SH-SY5Y (cell line): Measurements from ENCODE around the gene HLCS.

Source experiments
- GATA2 ChIP-seq: IDR thresholded peaks from 2 replicates; pipeline ENCODE4 v1.6.1; 2011; ENCODE audit warnings: mild to moderate bottlenecking, low read depth, low read length
- GATA3 ChIP-seq: IDR thresholded peaks from 2 replicates; pipeline ENCODE4 v1.6.1; 2011; ENCODE audit warnings: low read depth, mild to moderate bottlenecking, low read length, moderate library complexity

Gene HLCS

DNA sequence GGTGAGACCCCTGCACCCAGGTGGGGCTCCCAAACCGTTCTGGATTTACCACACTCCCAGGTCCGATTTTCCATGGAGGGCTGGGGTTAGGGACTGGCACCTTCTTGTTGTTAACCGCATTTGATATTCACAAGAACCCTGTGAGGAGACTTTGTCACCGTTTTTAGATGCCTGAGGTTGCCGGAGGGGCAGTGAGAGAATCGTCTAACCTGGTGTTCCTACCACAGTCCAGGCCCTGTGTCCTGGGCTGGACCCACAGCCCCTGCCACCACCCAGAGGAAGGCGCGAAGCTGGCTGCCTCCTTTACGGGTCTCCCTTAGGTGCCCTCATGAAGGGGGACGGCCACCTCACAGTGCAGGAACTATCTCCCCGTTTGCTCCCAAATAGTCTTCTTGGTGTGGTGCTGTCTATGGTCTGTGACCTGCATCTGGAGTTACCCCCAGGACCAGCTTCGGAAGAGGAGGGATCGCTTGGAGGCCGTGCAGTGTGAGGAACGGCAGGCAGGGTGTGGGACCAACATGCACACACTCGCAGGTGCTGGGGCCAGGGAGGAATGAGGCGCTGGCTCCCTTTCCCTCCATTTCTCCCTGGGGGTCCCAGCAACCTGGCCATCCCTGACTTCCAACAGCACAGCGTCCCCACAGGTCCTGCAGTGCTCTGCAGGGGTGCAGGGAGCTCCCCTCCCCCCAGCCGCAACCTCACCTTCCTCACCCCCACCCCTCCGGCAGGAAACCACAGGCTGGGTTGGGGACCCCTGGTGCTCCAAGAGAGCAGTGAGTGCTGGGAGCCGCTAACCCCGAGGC, 260.6 kb downstream of the HLCS start:
- TF ChIP-seq GATA2, result no peak

DNA sequence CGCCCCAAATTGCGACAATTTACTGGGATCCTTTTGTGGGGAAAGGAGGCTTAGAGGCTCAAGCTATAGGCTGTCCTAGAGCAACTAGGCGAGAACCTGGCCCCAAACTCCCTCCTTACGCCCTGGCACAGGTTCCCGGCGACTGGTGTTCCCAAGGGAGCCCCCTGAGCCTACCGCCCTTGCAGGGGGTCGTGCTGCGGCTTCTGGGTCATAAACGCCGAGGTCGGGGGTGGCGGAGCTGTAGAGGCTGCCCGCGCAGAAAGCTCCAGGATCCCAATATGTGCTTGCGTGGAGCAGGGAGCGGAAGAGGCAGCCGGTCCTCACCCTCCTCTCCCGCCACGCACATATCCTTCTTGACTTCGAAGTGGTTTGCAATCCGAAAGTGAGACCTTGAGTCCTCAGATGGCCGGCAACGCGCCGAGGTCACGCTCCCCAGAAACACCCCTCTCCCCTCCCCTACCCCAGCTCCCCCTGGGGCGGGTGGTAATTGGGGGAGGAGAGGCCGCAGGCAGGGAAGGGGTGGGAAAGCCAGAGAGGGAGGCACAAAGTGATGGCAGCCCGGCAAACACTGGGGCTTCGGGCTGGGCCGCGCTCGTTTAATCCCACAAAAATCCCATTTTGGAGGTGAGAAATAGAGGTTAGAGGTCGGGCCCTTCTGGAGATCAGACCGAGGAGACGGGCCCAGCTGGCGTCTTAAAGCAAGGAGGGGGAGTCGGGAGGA, 261.4 kb downstream of the HLCS start:
- TF ChIP-seq GATA3 (no peak), GATA2 (no peak)

DNA sequence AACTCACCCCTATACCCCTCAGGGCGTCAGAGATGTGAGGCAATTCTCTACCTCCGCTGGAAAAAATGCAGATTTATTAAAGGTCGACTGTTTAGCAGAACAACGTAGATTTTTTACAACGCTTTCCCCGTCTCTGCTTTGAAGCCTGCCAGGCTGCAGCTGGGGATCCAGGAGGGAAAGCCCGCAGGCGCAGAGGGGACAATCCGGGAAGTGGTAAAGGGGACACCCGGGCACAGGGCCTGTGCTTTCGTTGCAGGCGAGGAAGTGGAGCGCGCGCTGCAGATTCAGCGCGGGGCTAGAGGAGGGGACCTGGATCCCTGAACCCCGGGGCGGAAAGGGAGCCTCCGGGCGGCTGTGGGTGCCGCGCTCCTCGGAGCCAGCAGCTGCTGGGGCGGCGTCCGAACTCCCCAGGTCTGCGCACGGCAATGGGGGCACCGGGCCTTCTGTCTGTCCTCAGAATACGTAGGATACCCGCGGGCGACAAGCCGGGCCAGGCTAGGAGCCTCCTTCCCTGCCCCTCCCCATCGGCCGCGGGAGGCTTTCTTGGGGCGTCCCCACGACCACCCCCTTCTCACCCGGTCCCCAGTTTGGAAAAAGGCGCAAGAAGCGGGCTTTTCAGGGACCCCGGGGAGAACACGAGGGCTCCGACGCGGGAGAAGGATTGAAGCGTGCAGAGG, 262.1 kb downstream of the HLCS start:
- TF ChIP-seq GATA3, result no peak
- no peak for TF ChIP-seq GATA2

DNA sequence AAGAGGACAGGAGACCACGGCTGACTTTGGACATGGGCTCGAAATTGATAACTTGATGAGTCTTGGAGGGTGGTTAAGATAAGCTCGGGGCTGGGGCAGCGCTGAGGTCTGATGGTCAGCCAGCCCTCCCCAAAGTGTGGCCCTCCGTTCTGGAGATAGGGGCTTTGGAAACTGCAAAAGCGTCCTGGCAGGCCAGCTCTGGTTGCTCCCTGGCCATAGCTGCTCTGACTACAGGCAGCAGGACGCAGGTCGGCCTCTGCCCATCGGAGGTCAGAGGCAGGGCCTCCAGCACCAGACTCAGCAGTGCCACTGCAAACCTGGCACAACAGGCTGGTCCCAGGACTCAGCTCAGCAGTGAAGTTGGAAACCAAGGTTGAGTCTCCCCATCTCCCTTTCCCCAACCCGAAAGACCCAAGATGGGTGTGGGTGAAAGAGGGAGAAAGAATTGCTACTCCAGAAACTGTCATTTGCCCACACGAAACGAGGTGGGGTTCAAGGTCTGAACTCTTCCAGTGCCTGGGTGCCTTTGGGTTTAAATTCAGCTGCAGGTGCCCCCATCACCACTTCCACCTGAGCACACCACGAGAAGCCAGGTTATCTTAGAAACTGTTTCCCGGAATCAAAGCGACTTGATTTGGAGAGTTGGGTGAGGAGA, 262.7 kb downstream of the HLCS start:
- no peak for TF ChIP-seq GATA2
- no peak for TF ChIP-seq GATA3

DNA sequence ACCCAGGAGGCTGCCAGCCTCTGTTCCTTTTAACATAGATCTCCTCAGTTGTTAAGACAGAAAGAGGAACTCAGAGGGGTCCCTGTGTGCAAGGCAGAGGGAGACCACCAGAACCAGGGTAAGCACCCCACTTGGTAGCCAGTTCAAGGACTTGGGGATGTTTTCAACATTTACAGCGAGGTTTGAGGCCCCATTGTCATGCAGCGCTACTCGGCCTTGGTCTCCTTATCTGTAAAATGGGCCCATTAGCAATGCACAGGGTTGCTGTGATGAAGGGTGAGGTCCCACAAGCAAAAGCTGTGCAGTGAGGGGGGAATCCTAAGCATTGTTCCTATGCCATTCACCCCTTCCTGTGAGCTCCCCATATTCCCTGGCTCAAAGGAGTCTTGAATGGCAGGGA, 263.3 kb downstream of the HLCS start:
- no peak for TF ChIP-seq GATA3
- TF ChIP-seq GATA2, result no peak

DNA sequence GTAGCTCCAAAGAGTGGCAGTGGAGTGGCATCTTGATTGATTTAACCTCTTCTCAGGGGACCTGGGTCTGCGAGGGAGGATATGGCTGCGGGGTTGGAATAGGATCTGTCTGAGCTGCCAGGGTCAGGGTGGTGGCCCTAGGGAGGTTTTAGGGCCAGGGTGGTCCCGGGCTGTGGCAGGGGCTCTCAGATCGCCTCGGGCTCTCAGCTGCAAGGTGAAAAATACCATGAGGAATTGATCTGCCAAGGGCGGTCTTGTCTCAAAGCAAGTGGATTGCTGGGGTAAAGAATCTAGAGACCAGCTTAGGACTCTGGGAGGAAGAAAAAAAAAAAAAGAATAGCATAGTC, 263.9 kb downstream of the HLCS start:
- no peak for TF ChIP-seq GATA2
- no peak for TF ChIP-seq GATA3

DNA sequence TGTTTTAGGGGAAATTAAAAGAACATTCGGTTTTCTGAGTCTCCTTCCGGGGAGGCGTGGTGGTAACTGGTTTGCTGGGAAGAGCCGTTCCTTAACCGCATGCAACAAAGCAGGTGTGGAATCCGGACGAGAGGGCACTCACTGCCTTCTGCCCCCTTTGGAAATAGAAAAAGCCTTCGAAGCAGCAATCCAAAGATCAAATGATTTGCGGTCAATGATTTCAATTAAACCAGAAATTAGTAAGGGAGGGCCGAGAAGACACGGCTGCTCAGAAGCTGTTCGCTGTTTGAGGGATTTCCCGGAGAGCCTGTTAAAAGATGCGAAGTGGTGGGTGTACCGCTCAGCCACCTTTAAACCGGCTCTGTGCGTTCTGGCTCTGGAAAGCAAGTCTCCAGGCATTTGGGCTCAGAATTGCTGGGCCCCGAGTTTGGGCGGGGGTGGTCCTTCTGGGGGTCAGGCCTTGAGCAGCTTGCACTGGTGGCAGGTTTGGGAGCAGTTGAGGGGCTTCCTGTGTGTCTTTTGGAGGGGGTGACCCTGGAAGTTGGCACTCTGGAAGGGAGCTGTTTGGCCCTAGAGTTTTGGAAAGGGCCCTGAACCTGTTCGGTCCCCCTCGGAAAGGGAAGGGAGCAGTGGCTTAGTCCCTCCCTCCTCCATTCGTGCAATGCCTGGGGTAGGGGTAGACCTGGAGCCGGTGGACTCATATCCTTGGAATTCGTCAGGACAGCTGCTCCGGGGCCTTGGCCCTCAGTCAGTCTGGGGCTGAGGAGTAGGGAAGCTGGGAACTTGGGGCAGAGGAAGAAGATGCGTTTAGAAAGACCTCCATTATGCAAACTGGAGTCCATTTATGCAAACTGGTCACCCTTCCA, 264.5 kb downstream of the HLCS start:
- TF ChIP-seq GATA3 (no peak), GATA2 (no peak)

DNA sequence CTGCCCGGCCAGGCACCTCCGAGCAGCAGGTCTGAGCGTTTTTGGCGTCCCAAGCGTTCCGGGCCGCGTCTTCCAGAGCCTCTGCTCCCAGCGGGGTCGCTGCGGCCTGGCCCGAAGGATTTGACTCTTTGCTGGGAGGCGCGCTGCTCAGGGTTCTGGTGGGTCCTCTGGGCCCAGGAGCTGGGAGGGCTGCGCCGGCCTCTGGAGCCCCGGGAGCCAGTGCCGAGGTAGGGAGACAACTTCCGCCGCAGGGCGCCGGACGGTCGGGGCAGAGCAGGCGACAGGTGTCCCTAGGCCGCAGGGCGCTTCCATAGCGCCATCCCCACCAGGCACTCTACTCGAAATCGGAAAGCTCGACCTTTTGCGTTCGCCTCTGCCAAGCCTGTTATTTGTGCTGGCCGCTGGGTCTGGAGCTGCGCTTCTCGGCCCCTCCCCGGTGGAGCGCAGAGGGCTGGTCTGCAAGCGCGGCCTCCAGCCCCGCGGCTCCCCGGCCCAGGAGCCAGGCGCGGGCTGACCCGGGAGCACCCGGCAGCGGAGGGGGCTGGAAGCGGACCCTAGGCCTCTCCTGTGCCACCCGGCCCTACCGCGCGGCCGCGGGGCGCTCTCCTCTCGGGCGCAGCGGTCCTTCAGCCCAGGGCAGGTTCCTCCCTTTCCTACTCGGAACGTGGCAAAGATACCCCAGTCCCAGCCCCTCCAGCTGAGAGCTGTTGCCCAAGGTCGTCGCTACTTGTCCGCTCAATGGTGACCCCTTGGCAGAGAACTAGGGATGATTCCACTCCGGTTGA, 265.3 kb downstream of the HLCS start:
- no peak for TF ChIP-seq GATA2
- no peak for TF ChIP-seq GATA3
